ENCODE measurements around the gene SLC26A9.

Gene SLC26A9

DNA sequence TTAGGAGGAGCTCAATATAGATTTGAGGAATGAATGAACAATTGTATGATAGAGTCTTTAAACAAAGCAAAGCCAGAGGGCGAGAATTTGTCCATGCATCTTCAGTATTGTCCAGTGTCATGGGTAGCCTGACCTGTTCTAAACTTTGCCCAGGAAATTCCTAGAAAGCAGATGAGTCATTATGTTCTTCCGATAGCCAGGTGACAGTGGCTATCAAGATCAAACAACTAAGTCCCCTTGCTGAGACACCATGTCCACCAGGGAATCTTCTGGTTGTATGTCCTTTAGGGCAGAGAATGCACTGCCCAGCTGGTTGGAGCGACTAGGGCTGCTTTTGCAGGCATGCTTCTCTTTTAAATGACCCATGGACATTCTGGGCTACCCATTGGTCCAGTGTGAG is 1.8 kb upstream of the SLC26A9 start:
- no peak for DNase-seq

GRCh38 chr1:205944525-205944924 is 1.3 kb upstream of the SLC26A9 start:
- DNase-seq = no peak

DNA sequence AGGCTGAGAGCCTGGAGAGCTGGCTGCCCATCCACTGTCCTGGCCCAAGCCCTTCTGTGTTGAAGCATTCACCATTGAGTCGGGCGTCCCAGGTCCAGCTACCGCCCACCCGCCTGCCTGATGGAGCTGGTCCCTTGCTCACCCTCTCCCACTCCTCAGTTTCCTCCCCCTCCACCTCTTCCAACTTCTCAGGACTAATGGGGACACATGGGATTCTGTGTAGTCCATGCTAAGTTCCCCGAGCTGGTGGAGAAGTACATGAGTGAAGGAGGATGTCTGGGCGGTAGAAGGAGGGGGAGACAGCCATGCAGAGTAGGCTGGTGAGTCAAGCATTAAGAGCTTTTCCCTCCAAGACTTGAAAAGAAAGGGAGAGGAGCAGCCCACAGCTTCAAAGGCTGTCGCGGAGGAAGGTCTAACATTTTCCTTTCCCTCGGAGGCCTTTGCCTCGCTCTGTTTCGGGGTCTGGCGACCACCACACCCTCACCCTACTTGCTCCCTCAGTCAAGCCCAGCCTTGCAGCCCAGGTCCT is 561 bp downstream of the SLC26A9 start:
- DNase-seq = no peak

- no peak for DNase-seq
Observed at GRCh38 chr1:205940710-205941109, 2.5 kb downstream of the SLC26A9 start.

- no peak for DNase-seq
Observed at GRCh38 chr1:205939690-205940330, 3.4 kb downstream of the SLC26A9 start.

- DNase-seq = no peak
Observed at GRCh38 chr1:205938682-205939081, 4.6 kb downstream of the SLC26A9 start.

GRCh38 chr1:205936846-205937586 is 6.2 kb downstream of the SLC26A9 start:
- no peak for DNase-seq

GRCh38 chr1:205936311-205936710 is 6.9 kb downstream of the SLC26A9 start:
- no peak for DNase-seq

GRCh38 chr1:205935869-205936268 is 7.4 kb downstream of the SLC26A9 start:
- no peak for DNase-seq

DNA sequence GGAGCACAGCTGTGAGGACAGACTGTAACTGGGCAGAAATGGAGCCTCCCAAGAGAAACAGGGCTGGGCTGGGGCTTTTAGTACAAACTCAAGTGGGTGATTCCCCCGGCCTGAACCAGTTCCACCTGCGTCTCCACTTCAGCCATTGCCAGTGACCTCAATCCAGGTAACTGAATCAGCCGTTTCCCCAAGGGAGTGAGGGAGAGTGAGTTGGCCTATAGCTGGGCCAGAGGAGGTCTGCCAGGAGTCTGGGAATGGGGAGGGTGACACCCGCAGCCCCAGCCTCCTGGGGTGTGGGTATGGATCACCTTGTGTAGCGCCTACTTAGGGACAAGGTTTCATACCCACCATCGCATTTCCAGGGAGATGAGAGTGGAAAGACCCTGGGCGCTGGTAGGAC is 8.5 kb downstream of the SLC26A9 start:
- no peak for DNase-seq

GRCh38 chr1:205933671-205934618 is 9.3 kb downstream of the SLC26A9 start:
- DNase-seq = no peak

- DNase-seq = no peak
Observed at GRCh38 chr1:205932776-205933175, 10.5 kb downstream of the SLC26A9 start.

DNA sequence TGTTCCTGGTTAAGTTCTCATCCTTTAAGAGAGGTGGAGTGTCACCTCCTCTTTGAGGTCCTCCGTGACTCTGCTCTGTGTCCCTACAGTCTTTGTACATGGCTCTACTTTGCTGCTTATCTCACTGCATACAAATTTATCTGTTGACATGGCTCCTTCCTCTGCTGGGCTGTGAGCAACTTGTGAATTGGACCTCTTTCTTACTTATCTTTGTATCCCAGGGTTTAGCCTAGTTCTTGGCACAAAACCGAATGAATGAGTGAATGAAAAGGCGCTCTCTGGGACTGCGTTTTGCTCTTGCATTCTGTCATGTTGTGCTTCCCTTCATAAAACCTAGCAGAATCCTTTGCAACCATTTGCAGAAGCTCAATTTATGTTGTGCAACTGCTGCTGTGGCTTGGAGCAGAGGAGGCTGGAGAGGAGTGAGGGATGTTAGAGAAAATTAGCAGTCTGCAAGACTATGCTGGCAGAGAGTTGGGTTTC is 12.4 kb downstream of the SLC26A9 start:
- DNase-seq = no peak

DNA sequence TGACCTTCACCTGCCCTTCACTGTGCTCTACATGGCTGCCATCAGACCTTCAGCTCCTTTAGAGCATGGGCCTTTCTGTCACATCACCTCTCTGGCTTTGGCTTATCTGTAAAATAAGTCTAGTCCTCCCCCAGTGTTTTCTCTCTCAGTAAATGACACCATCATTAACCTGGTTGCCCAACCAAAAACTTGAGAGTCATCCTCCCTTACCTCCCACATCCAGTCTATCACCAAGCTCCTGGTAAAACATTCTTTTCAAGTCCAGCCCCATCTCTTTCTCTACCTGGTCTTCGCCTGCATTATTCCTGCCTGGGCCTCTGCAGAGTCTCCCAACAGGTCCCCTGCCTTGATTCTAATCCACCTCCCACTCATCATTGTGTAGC is 13.1 kb downstream of the SLC26A9 start:
- DNase-seq = no peak

GRCh38 chr1:205929496-205930194 is 13.6 kb downstream of the SLC26A9 start:
- no peak for DNase-seq

- no peak for DNase-seq
Observed at GRCh38 chr1:205928317-205928716, 14.9 kb downstream of the SLC26A9 start.

DNA sequence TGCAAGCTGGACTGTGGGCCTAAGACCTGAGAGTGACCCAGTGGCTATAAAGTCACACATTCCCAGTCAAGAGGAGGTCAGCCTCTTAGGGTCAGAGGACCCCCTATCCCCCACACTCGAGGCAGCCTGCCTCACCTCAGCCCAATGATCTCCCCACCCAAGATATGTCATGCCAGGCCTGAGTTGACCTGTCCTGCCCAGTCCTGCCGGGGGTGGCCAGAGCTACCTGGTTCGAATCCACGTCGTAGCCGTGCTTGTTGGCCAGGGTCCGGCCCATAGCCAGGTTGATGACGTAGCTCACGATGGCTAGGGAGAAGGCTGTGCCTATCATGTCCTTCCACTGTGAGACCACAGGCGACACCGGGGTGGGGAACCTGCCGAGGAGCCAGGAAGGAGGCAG is 15.6 kb downstream of the SLC26A9 start:
- no peak for DNase-seq

GRCh38 chr1:205927247-205927646 is 16.0 kb downstream of the SLC26A9 start:
- no peak for DNase-seq

DNA sequence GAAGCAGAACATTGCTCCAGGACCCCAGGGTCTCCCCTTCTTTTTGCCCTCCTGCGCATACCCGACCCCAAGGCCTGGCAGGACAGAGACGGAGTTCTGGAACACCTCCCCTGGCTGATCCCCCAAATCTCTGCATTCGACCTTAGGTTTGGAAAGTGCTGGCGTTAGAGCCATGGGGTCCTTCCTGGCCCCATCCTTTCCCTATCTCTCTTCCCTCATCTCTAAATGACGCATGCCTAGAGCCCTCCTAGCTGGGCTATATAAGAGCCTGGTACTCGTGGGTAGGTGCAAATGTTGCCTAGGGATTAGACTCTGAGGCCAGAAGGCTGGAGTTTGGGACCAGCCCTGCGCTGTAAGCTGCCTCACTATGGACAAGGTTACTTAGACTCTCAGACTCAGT is 16.6 kb downstream of the SLC26A9 start:
- no peak for DNase-seq

- DNase-seq = no peak
Observed at GRCh38 chr1:205926213-205926612, 17.0 kb downstream of the SLC26A9 start.

DNA sequence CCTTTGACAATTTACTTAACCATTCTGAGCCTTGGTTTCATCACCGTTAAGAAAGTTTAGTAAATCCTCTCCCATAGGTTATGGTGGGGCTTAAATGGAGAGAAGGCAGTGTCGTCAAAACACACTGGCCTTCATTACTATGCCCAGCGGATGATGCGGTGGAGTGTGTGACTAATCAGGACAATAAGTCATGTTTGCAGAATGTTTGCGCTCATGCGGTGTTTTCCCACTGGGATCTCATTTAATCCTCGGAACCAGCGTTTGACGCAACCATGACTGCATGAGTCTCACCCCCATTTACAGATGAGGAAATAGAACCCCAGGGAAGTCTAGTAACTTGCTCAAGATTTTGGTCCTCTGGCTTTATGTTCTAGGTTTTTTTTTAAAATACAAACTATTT is 17.5 kb downstream of the SLC26A9 start:
- DNase-seq = no peak

GRCh38 chr1:205924460-205924790 is 18.8 kb downstream of the SLC26A9 start:
- DNase-seq = no peak
